Measurements from ENCODE around the gene KCNIP2. TPM values are rescaled to one million over a fixed set of nuclear protein-coding genes. Genes with fewer than 3 reads are reported as not detected.
A peak's percentile ranks its signal among the peaks of the same experiment; 100 is the strongest.

The KCNIP2 gene
- total and polyA plus RNA-seq, 11 donors, result 85.1 to 862 (median 214) TPM

DNA sequence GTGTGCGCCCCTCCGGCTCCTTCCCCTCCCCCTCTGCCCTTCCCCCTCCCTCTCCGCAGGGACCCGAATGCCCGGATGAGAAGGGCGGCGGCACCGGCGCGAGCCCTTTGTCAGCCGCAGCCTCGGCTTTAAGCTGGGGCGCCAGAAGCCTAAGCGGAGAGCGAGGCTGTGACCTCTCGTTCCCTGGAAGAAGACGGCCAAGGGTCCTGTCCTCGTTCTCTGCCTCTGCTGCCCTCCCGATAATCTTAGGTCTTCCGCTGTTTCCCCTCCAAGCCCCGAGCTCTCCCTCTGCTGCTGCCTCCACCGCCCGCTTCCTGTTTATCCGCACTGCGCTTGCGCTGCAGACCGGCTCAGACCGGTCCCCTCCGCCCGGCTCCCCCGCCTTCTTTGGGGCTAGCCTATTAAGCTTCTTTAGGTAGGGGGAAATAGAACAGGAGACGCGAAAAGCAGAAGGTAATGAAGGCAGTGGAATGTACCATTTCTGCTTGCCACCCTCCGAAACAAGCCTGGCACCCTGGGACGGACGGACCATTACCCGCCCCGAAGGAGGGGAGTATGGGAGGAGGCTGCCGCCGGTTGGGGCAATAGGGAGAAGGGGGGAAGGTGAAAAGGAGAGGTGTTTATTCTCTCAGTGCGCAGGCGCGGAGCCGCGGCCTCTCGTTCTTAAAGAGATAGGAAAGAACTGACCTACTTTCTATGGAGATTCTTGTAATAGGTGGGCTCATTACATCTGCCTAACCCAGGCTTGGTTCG is 25.3 kb downstream of the KCNIP2 start, which contains the start of gene OGA:
Gene OGA, minus strand, starts transcription at position 326 of the 753 bp plus-strand sequence. CDS start 422 bp downstream, outside the sequence.
- 0% methylated on average over 34 to 47 of the region's 47 CpGs for WGBS, 4 donors
- DNase-seq, result peak; percentile 97 to 99 (median 99)
- H3K27me3 ChIP-seq, result no peaks in the 10 kb centered on the region
- peaks cover 0 to 3% (median under 1%) of the 10 kb centered on the region in 9 donors for H3K36me3 ChIP-seq
- H3K4me3 ChIP-seq, result peak within 1 kb of the TSS; percentile 70 to 100 (median 96)
- peak; percentile 93 to 96 (median 94) for ATAC-seq
- peak; percentile 88 to 96 for TF ChIP-seq POLR2A (IDR thresholded peaks at IDR 0.05)
- TF ChIP-seq, protein P1, sequence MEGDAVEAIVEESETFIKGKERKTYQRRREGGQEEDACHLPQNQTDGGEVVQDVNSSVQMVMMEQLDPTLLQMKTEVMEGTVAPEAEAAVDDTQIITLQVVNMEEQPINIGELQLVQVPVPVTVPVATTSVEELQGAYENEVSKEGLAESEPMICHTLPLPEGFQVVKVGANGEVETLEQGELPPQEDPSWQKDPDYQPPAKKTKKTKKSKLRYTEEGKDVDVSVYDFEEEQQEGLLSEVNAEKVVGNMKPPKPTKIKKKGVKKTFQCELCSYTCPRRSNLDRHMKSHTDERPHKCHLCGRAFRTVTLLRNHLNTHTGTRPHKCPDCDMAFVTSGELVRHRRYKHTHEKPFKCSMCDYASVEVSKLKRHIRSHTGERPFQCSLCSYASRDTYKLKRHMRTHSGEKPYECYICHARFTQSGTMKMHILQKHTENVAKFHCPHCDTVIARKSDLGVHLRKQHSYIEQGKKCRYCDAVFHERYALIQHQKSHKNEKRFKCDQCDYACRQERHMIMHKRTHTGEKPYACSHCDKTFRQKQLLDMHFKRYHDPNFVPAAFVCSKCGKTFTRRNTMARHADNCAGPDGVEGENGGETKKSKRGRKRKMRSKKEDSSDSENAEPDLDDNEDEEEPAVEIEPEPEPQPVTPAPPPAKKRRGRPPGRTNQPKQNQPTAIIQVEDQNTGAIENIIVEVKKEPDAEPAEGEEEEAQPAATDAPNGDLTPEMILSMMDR (IDR thresholded peaks at IDR 0.05), result no peak
- H3K27ac ChIP-seq, result peak within 1 kb of the TSS; percentile 90 to 99 (median 96)
- intact Hi-C loops (cut with DNase I), result loop anchor here in 1 of 10 donors (5.0 kb wide), 1 partner anchor 36 kb away; the partner anchor contains the start of gene NPM3
- H3K9me3 ChIP-seq, result no peaks in the 10 kb centered on the region
- peaks cover 0 to 41% (median 25%) of the 10 kb centered on the region in 12 donors for H3K4me1 ChIP-seq

DNA sequence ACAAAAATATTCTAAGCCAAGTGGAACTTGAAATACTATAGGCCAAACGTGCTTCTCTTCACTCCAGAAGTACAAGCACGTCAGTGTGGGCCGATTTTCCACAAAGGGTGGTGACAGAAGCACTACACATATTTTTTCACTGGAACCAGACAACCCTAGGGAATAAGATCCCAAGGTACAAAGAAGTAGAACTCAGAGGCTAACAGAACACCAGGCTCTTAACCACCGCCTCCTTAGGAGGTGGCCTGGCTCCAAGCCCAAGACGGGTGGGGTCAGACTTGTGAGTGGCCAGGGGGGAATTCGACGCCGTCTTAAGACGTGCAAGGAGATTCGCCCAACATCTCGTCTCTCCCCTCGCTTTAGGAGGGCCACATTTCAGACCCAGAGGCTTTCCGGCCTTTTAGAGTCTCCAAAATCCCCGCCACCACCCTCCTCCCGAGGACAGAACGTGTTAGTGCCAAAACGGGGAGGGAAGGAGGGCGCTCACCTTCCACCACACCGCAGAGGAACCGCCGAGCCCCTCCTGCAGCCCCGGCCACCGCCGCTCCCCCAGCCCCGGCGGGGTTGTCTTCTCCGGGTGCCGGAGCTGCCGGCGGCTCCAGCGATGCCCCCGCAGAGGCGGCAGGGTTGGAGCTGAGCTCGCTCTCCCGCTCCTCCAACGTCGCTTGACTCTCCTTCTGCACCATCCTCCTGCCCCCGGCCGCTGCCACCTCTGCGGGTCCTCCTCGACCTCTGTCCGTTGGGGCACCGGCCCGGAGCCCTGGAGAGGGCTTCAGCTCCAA is 26.1 kb downstream of the KCNIP2 start:
- H3K27me3 ChIP-seq, result no peaks in the 10 kb centered on the region
- peak overlapping the region; percentile 70 to 100 (median 96) for H3K4me3 ChIP-seq
- H3K9me3 ChIP-seq, result no peaks in the 10 kb centered on the region
- H3K4me1 ChIP-seq, result peaks cover 0 to 49% (median 32%) of the 10 kb centered on the region in 12 donors
- DNase-seq, result peak; percentile 88 to 95 (median 90)
- peaks cover 0 to 11% (median 8%) of the 10 kb centered on the region in 9 donors for H3K36me3 ChIP-seq
- H3K27ac ChIP-seq, result peak overlapping the region; percentile 90 to 99 (median 96)
- peak; percentile 26 to 54 (median 48) for ATAC-seq
- 0 to 1% (median 0%) methylated on average over 27 to 44 of the region's 44 CpGs for WGBS, 4 donors
- intact Hi-C loops (cut with DNase I), result loop anchor here in 1 of 10 donors (5.0 kb wide), 1 partner anchor 35 kb away; the partner anchor contains the start of gene NPM3
- TF ChIP-seq, protein P1 (IDR thresholded peaks at IDR 0.05), result no peak
- TF ChIP-seq POLR2A (IDR thresholded peaks at IDR 0.05), result no peak

DNA sequence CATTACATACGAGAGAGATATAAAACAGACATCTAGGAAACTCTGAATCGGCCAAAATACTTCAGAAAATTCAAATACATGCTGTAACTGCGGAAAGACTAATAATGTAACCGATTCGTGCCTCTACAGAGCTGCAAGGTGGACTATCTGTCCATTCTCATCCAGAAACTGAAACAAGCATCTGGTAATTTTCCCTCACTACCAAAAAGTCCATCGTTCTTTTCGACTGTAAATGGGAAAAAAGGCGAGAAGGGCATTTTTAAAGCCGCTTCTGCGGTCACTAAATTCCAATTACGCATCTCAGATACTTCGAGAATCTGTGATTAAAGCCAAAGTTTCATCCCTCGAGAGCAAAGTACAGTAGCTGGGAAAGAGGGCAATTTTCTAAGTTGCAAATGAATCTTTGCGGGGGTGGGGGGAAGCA is 26.7 kb downstream of the KCNIP2 start:
- Histone ChIP-seq H3K9me3 (no peaks in the 10 kb centered on the region), H3K36me3 (peaks cover 0 to 17% (median 14%) of the 10 kb centered on the region in 9 donors), H3K27me3 (no peaks in the 10 kb centered on the region), H3K4me3 (peak overlapping the region; percentile 70 to 100 (median 96)), H3K4me1 (peaks cover 0 to 55% (median 37%) of the 10 kb centered on the region in 12 donors), H3K27ac (peak overlapping the region; percentile 90 to 99 (median 96))
- DNase-seq (no peak), ATAC-seq (no peak)
- 1% methylated on average over 14 of the region's 14 CpGs for WGBS, 4 donors
- intact Hi-C loops (cut with DNase I), result loop anchor here in 1 of 10 donors (5.0 kb wide), 1 partner anchor 35 kb away; the partner anchor contains the start of gene NPM3
- no peak for TF ChIP-seq POLR2A (IDR thresholded peaks at IDR 0.05)
- TF ChIP-seq, protein P1 (IDR thresholded peaks at IDR 0.05), result no peak
